DMS 273 treated with DMSO at 0.1 percent for 48 hours (cell line): Measurements from ENCODE around the gene CEP57L1.
"Not testable (repeated sequence)": the region's sequence is repeated elsewhere in the genome, so short reads cannot be mapped to it uniquely, and the experiment has no call there.

Experiments
- DNase-seq: peaks from one replicate; lab custom pipeline; 2025; lab: John Stamatoyannopoulos, UW

Gene CEP57L1

DNA sequence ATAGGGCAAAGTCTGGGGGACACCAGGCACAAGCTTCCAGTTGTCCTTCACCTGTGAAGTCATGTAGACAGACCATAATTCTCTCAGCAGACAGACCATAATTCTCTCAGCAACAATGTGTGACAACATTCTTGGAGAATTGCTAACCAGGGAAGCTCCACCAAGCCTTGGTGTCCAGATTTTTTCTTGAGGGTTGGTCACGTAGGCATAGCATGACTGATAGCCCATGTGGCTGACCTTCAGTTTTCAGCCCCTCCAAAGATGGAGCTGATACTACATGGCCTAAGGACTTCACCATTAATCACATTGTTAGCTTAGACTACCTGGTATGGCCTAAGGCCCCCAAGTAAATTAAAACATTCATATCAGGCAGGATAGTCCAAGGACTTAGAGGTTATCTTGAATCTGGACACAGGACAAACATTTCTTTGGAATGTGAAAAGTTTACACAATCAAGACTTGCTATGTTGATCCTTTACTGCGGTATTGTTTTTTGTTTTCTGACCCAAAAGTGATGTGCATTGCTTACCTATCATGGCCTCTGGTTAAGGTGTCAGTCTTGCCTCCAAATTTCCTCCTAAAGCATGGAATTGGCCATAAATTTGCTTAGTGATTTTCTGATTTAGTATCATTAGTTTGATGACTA, 76.9 kb downstream of the CEP57L1 start:
- no peak for DNase-seq

DNA sequence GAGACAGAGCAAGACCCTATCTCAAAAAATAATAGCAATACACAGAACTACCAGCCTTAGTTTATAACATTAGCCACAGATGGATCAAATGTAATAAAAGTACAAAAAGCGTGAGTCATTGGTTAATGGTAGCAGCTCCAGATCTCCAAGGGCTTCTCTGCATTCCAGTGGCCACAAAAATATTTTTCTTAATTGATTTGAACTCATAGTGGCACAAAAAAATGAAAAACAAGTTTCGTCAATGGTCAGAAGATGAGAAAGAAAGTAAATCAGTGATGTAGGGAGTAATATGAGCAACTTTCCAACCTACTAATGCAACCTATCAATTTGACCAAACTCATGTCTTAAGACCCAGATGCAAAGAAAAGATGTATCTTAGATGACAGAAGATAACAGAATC, 79.6 kb downstream of the CEP57L1 start:
- DNase-seq = no peak

DNA sequence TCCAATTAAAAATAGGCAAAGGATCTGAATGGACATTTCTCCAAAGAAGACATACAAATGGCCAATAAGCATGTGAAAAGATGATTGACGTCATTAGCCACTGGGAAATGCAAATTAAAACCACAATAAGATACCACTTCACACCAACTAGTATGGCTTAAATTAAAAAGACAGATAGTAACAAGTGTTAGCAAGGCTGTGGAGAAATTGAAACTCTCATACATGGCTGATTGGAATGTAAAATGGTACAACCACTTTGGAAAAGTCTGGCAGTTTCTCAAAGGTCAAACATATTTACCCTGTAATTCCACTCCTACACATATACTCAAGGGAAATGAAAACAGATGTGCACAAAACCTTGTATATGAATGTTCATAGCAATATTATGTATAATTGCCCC, 83.6 kb downstream of the CEP57L1 start:
- DNase-seq = no peak

DNA sequence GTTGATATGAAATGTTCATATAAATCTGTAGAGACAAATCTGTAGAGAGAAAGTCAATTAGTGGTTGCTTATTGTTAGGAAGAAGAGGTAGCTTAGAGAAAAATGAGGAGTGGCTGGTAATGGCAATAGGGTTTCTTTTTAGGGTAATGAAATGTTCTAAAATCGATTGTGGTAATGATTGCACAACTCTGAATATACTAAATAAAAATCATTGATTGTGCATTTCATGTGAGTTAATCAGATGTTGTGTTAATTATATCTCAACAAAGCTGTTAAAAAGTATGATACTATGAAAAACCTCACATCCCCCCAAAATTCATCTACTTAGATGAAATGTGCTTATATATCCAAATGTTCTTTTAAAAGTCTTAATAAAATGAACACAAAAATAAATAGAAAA, 84.2 kb downstream of the CEP57L1 start:
- DNase-seq = no peak

DNA sequence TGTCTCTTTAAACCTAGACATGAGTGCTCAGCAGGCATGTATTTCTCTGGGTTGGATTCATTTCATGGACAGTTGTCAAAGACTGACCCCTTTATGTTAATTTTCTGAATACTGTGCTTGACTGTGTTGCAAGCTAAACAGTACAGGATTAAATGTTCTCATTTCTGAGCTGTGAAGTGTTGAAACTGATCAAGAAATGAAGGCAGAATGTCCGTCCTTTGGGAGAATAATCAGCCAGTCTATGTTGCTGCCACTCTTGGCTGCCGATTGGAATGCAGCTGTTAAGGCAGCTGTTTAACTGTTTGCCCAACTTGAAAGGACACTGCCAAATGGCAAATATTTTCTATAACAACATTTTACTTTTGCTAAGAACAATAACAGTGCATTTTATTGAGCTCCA, 87.3 kb downstream of the CEP57L1 start:
- no peak for DNase-seq

DNA sequence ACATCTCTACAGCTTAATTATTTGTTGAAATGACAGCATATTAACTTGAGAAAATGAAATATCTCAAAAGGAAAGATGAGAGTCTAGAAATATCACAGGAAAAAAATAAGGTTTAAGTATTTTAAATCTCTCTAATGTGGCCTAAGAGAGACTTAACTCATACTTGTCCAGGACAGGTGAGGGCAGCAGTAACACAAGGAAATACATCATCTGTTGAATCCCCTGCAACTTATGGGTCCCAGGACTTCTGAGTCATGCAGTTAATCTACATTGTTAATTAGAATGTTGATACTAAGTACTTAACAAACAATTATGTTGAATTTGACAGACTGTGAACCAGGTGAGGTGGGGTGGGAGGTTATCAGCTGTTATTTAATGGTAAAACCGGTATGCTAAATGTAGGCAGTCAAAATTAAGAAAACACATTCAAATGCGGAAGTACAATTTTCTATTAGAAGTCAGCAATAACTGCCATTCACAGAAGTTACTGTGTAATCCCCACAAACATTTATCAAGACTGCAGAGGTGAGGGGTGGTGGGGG, 87.9 kb downstream of the CEP57L1 start:
- no peak for DNase-seq

DNA sequence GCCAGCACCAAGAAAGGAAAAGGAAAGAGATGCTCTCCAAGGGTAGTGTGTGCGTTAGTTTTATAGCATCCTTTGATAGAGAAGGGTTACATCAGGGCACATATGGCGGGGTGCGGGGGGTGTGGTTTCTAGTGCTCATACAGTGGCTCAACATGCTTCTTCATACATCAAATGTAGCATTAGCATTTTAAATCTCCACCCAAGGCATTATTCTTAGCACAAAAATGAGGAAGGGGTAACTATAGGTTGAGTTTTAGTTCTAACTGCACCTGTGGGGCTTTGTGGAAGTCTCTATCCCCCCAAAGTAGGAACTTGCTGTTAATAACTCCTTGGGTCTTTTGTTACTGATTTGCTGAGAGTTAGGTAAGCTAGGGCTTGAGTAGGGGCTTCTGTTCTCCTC, 89.3 kb downstream of the CEP57L1 start:
- DNase-seq = no peak

DNA sequence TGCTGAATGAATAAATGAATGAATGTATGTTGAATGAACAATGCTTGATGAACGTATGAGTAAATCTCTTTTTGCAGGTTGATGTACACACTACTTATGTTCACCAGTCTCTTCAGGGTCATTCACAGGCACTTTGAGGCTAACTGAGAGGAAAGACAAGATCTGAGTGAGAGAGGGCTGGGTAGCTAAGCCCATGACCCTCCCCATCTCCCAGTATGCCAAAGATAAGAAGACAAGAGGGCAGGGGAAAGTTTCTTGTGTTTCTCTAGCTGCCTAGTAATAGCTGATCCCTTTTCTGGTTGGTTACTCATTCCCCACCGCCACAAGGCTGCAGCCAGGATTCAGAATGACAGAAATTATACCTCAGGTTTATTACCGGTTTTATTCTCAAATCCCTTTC, 90.7 kb downstream of the CEP57L1 start:
- no peak for DNase-seq

DNA sequence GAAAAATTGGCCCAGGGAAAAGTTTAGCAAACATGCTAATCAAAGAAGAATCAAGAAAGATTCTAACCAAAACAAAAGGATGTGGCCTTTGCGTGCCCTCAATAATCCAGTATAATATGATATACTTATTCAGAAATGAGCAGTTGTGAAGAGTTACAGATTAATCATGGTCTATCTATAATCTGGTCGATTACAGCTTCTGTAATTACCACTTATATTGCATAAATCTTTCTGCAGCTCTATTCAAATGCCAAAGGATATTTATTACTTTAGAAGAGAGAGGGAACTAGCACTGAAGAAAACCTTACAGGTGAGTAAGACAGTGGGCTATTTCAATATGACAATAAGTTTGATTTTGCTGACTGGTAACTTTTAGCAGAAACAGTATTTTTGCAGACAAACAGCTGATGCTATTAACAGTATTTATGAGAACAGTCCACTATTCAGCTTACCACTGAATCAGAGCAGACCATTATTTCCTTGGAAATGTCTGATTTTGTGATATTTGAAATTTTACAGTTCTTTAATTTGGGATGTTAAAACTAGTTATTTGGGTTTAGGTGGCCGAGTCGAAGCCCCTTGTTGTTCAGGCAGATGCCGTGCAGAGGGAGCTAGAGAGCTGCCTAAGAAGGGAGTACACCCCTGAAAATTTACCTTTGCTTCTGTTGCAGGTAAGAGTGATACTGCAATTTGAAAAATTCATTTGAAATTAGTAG, 92.2 kb downstream of the CEP57L1 start:
- DNase-seq = no peak

DNA sequence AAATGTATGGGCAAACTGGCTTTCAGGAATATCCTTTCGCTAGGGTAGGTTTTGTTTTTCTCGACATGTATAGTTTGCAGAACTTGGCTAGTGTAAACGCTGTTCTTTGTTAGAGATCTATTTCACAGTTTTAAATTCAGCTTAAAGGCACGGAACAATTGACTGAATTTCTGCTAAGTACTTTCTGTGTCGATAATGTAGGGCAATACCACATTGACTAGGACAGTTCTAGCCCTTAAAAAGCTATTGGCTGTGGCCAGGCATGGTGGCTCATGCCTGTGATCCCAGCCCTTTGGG, 92.8 kb downstream of the CEP57L1 start:
- no peak for DNase-seq

DNA sequence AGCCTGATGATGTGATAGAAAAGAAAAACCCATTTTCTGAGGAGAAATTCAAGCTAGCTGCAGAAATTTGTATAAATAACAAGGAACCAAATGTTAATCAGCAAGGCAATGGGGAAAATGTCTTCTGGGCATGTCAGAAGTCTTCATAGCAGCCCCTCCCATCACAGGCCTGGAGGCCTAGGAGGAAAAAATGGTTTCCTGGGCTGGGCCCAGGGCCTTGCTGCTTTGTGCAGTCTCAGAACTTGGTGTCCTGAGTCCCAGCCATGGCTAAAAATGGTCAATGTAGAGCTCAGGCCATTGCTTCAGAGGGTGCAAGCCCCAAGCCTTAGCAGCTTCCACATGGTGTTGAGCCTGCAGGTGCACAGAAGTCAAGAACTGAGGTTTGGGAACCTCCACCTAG, 96.1 kb downstream of the CEP57L1 start:
- not testable (repeated sequence) for DNase-seq

DNA sequence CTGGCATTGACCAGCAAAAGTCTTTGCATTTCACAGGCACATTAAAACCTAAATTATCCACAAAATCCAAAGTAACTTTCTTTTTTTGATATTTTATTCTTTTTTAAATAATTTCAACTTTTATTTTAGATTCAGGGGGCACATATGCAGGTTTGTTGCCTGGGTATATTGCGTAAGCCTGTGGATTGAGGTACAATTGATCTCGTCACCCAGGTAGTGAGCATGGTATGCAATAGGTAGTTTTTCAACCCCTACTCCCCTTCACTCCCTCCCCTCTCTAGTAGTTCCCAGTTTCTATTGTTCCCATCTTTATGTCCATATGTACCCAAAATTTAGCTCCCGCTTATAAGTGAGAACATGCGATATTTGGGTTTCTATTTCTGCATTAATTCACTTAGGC, 97.6 kb downstream of the CEP57L1 start:
- DNase-seq = no peak

DNA sequence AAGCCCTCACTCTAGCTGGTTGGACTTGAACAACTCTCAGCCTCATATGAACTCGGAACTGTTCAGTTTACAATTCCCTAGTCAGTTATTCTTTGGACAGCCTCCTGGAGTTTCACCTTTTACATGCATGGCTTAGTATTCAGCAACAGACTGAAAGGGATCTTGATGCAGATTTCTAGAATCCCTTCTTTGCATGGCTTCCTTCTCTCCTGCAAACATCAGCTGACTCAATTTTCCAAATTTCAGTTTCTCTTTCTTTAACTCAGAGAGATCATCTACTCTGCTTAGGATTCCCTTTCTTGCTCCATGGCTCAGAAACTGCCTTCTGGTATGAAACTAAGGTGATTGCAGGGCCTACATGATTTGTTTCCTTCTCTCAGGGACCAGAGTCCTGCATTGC, 99.6 kb downstream of the CEP57L1 start:
- DNase-seq = no peak

DNA sequence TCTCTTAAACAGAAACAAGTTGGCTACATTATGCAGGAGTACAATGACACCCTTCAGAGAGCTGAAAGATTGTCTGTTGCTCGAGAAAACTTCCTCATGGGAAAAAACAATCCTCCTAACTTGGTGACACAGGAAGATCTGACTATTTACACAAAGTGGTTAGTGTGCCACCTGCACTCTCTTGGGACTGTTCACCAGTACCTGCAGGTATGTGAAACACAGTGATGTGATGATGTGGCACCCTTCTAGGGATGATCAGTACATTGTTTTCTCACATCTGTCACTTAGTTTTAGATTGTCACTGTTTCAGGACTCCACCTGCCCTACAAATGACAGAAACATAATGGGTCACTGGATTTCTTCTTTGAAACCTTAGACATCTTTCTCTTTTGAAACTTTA, 101.8 kb downstream of the CEP57L1 start:
- no peak for DNase-seq

DNA sequence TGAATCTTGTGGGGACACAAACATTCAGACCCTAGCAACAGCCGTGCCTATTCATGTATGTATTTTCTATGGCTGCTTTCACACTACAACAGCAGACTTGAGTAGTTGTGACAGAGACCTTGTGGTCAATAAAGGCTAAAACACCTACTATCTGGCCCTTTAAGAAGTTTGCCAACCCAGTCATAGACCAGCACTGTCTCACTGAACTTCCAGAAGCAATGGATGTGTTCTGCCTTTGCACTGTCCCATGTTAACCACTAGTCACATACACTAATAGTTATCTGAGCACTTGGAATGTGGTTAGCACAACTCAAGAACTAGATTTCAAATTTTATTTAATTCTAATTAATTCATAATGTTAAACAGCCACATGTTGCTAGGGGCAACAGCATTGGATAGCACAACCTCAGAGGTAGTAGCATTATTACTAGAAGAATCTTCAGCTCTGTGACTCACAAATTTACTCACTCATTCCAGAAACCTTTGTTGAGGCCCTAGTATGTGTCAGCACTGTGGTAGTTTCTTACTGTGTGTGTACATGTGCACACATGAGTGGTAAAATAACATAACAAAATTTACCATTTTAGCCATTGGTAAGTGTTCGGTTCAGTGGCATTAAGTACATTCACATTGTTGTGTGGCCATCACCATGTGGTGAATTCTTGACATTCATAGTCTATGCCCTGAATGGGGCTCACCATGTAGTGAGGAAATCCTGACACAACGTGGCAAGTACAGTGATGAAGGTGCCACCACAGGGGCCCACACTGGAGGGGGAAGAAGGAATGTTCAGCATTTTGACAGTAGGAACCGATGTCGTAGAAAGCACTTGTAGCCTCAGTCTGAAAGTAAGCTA, 107.3 kb downstream of the CEP57L1 start:
- DNase-seq = no peak

DNA sequence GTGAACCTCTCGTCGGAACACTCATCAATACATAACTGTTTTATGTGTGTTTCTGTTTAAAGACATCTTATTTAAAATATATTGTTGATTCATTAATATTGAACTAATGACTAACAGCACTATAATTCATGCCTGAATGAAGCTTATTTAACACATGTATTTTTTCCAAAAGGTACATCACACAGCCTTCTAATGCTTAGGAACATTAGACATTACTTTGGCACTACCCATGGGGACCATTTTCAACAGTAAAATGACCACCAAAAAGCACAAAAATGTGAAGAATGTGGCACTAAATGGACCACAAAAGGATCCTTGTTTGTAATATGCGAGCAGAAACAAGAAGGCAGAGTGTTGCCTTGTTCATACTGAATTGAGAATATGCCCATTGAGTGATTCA, 109.2 kb downstream of the CEP57L1 start:
- no peak for DNase-seq

DNA sequence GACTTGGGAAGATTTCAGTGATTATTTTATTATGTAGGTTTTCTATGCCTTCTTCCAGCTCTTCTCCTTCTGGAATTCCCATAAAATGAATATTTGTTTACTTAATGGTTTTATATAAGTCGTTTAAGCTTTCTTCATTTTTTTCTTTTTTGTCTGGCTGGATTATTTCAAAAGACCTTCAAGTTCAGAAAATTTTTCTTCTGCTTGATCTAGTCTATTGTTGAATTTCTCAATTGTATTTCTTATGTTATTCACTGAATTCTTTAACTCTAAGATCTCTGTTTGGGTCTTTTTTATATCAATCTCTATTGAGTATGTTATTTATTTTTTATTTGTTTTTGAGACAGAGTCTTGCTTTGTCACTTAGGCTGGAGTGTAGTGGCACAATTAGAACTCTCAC, 117.4 kb downstream of the CEP57L1 start:
- DNase-seq = no peak
